GM19324 (cell line): ENCODE measurements around the gene C1GALT1C1L.
"Not testable (repeated sequence)": the region's sequence is repeated elsewhere in the genome, so short reads cannot be mapped to it uniquely, and the experiment has no call there.

ENCODE experiments used
- ATAC-seq: cut with Tn5 transposase; IDR thresholded peaks from one replicate; pipeline ENCODE4 v1.9.1; 2021; ENCODE audit warnings: mild to moderate bottlenecking, moderate library complexity; ENCODE audit not compliant: unreplicated experiment, low FRiP score

The C1GALT1C1L gene

GRCh38 chr2:43657241-43657640 is 19.0 kb downstream of the C1GALT1C1L start:
- ATAC-seq: no peak

DNA sequence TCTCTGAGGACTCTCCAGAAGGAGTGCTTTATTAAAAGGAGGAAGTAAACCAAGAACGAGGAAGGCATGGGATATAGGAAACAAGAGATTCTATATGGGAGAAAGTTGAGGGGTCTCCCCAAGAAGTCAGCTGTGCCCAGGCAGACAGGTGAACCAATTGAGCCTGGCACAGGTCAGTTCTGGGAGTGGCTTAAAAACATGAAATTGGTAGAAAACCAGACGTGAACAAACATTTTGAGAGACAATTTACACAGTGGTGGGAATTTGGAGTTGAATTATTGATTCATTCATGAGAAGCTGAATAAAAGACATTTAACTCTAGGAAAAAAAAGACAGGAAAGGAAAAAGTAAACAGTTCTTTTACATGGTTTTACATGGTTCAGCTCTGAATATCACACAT is 22.7 kb downstream of the C1GALT1C1L start:
- no peak for ATAC-seq

DNA sequence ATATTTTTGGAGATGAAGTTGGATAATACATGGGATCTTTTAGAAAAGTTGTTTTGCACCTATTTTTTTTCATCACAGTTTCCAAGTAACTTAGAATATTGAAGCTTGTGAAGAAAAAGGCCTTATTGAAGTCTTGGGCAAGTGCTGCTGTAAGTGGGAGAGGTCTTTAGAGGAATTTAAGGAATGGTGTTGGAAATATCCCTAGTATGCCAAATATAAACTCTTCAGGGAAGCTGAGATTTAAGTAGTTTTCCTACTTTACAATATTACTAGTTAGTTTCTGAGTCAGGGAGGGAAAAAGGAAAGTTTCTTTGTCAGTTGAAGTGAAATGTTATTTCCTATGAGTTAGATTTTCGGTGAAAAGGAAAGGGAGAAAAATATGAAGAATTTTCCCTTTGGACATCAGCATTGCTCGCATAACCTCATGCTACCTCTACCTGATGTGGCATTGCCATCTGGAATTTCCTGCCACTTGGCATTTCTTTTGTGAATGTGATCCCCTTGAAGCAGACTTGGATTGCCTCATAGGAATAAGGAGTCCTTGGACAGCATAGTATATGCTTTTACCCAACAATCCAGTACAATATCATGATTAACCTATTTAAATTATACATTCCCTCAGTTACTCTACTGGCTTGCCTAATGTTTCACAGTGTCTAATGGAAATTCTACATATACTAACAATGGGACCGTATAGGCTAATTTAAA is 27.1 kb downstream of the C1GALT1C1L start:
- no peak for ATAC-seq

DNA sequence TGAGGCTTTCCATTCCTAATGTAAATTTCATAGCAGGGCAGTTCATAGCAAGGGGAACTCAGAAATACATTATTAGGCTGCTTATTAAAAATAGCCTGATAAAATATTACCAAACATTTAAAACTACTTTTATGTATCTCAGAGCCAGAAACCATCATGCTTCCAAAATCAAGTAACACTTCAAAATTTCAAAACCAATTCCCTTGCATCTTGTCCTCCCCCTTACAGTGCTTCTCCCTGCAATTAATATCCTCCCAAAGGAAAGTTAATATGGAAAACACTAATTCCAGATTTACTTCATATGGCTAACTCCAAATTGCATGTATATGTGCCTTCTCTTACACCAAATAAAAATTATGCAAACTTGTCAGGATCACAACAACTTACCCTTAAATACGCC is 32.5 kb downstream of the C1GALT1C1L start:
- ATAC-seq: no peak

- no peak for ATAC-seq
Measured at GRCh38 chr2:43642363-43642762, 33.9 kb downstream of the C1GALT1C1L start.

GRCh38 chr2:43637030-43637803 is 39.0 kb downstream of the C1GALT1C1L start, which contains the start of gene PLEKHH2:
Gene PLEKHH2 (plus strand): TSS chr2:43637260. CDS start chr2:43644674, 7,414 bp downstream.
- peak; percentile 88 for ATAC-seq

DNA sequence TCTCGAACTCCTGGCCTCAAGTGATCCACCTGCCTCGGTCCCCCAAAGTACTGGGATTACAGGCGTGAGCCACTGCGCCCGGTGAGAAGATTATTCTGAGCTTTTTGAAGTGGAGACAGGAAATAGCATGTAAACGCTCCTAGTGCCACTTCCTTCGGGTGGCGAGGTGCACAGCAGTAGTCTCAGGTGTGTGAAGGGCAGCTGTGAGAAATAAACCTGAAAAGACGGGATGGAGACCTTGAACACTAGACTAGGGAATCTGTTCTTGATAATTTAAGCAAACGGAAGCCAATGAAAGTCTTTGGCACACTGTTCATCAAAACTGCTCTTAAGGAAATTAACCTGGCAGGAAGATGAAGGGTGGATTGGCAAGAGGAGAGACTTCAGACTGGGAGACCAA is 39.6 kb downstream of the C1GALT1C1L start:
- ATAC-seq: no peak

DNA sequence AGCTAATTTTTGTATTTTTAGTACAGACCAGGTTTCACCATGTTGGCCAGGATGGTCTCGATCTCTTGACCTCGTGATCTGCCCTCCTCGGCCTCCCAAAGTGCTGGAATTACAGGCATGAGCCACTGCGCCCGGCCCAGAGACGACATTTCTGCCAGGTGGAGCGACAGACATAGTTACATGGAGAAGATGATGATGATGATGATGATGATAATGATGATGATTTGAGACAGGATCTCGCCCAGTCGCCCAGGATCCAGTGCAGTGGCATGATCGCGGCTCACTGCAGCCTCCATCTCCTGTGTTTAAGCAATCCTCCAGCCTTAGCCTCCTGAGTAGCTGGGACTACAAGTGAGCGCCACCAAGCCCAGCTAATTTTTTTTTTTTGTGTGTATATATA is 40.1 kb downstream of the C1GALT1C1L start:
- not testable (repeated sequence) for ATAC-seq

DNA sequence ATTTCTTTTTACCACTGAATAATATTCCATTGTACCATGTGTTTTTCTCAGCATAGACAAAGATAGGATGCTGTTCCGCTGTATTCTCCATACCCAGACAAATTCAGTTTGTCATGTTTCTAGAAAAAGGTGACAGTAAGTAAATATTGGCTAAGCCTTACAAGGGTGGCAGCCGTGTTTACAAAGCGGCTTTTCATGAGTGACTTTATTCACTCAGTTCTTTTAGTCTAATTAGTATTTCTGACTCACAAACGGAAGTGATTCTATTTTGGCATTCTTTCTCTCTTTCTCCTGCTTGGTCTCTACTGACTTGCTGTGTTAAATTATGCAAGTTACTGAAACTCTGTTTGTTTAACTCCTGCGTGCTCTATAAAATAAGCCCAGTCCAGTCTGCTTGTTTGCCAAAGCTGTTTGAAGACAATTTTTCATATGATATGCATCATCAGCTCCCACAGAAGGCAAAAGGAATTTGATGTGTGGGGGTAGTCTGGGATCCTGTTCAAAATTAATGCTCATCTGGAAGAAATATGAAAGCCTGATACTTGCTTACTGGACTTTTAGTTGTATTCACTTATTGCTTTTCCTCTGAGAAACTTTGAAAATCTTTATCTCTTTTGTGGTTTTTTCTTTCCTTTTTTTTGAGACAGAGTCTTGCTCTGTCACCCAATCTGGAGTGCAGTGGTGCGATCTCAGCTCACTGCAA is 41.5 kb downstream of the C1GALT1C1L start:
- no peak for ATAC-seq

GRCh38 chr2:43631618-43632317 is 44.5 kb downstream of the C1GALT1C1L start:
- ATAC-seq: no peak
